Measurements from ENCODE around the gene MSANTD1.

Gene MSANTD1

GRCh38 chr4:3248811-3249661 lies at the start of gene MSANTD1:
MSANTD1 (plus strand) TSS chr4:3249159; CDS start chr4:3249223, 64 bp downstream.
- FAIRE-seq = no peak

GRCh38 chr4:3199653-3200422 lies 49.1 kb upstream of the MSANTD1 start:
- no peak for FAIRE-seq

GRCh38 chr4:3200423-3201090 lies 48.4 kb upstream of the MSANTD1 start:
- no peak for FAIRE-seq

GRCh38 chr4:3201718-3202702 lies 46.9 kb upstream of the MSANTD1 start:
- FAIRE-seq = no peak

- no peak for FAIRE-seq
Observed at GRCh38 chr4:3202836-3203820, 45.8 kb upstream of the MSANTD1 start.

- no peak for FAIRE-seq
Observed at GRCh38 chr4:3203971-3204431, 45.0 kb upstream of the MSANTD1 start.

GRCh38 chr4:3205995-3206394 lies 43.0 kb upstream of the MSANTD1 start:
- FAIRE-seq = no peak

- FAIRE-seq = no peak
Observed at GRCh38 chr4:3206439-3207100, 42.4 kb upstream of the MSANTD1 start.

GRCh38 chr4:3207531-3208037 lies 41.4 kb upstream of the MSANTD1 start:
- no peak for FAIRE-seq

- no peak for FAIRE-seq
Observed at GRCh38 chr4:3208826-3209225, 40.1 kb upstream of the MSANTD1 start.

GRCh38 chr4:3209551-3210325 lies 39.2 kb upstream of the MSANTD1 start:
- FAIRE-seq = no peak

- no peak for FAIRE-seq
Observed at GRCh38 chr4:3210467-3210866, 38.5 kb upstream of the MSANTD1 start.

GRCh38 chr4:3211866-3212265 lies 37.1 kb upstream of the MSANTD1 start:
- FAIRE-seq = no peak

- no peak for FAIRE-seq
Observed at GRCh38 chr4:3212391-3213105, 36.4 kb upstream of the MSANTD1 start.

- no peak for FAIRE-seq
Observed at GRCh38 chr4:3213106-3213425, 35.9 kb upstream of the MSANTD1 start.

GRCh38 chr4:3213661-3214250 lies 35.2 kb upstream of the MSANTD1 start:
- FAIRE-seq = no peak

- FAIRE-seq = no peak
Observed at GRCh38 chr4:3215256-3215655, 33.7 kb upstream of the MSANTD1 start.

GRCh38 chr4:3215733-3216132 lies 33.2 kb upstream of the MSANTD1 start:
- FAIRE-seq = no peak

Measured in colon (tissue), 2 donors.